Psoas muscle (tissue), 8 donors: ENCODE measurements around the gene CRACR2A. TPM values are rescaled to one million over a fixed set of nuclear protein-coding genes. Genes with fewer than 3 reads are reported as not detected.
A peak's percentile ranks its signal among the peaks of the same experiment; 100 is the strongest.

ENCODE experiments used
- ATAC-seq, 4 donors: fragments of 200-7000 bp; cut with Tn5 transposase; one replicate each; pipeline ENCODE4 v1.9.1; 2020; ENCODE audit warnings: moderate library complexity in 3 of 4, mild to moderate bottlenecking in 2 of 4
- DNase-seq, 2 donors: peaks; one replicate each; pipeline ENCODE4 v3.0.0-alpha.2; 2020
- H3K27ac ChIP-seq: fragments of 200-600 bp; one replicate; pipeline ENCODE4 v1.8.0; 2022
- H3K27me3 ChIP-seq, 3 donors: fragments of 200-600 bp in 1 of 3; one replicate each; pipeline versions ENCODE4 v1.6.1 to v1.8.0; 2013 to 2022; ENCODE audit warnings: low read length in 2 of 3, mild to moderate bottlenecking in 2 of 3, moderate library complexity in 1 of 3; ENCODE audit not compliant: insufficient read depth in 3 of 3
- H3K36me3 ChIP-seq, 2 donors: fragments of 200-600 bp in 1 of 2; one replicate each; pipeline versions ENCODE4 v1.6.1 to v1.8.0; 2013 to 2022; ENCODE audit warnings: low read depth in 1 of 2, mild to moderate bottlenecking in 1 of 2, moderate library complexity in 1 of 2; ENCODE audit not compliant: insufficient read depth in 1 of 2
- H3K4me1 ChIP-seq: fragments of 200-600 bp; one replicate; pipeline ENCODE4 v1.8.0; 2022
- H3K4me3 ChIP-seq: fragments of 200-600 bp; one replicate; pipeline ENCODE4 v1.8.0; 2022; ENCODE audit warnings: mild to moderate bottlenecking
- H3K9me3 ChIP-seq: fragments of 200-600 bp; one replicate; pipeline ENCODE4 v1.8.0; 2022
- CTCF ChIP-seq: fragments of 200-600 bp; IDR thresholded peaks from one replicate; pipeline ENCODE4 v1.8.0; 2022; ENCODE audit warnings: antibody characterized with exemption
- WGBS, 3 donors: extraction: QIAGEN DNeasy Blood & Tissue Kit; methylation state at CpG; one replicate each; pipeline versions ENCODE4 v1.1.6 to v1.1.7; 2013; 5-methylcytosine and 5-hydroxymethylcytosine counted together
- intact Hi-C, 2 donors: fragments of 100-400 bp; cut with DNase I; formaldehyde crosslinking; loops; one replicate each; pipeline versions ENCODE4 v1.11.0 to v1.14.2; 2022
- polyA plus RNA-seq, 3 donors: library from polyadenylated mRNA; stranded (reverse); fragments of 200-250 nt; gene quantifications; one replicate each; pipeline ENCODE4 v1.2.3, GENCODE V29; 2013
- total RNA-seq, 4 donors: library from RNA; stranded (reverse); fragmentation: NEBNext Ultra II Directional in 2 of 4; extraction: Animal tissue kit (Norgen Biotek cat#: 25700) in 2 of 4; gene quantifications; one replicate each; pipeline versions ENCODE4 v1.2.1 to v1.2.4, GENCODE V29; 2021 to 2023
- donor health status: healthy with polysubstance abuse.
- donor health status: DM: no; HTN: no; CAD: no; lungs with moderate emphysema.
- donor health status: Bipolar disorder and iron deficiency.
- donor health status: healthy.
- donor health status: DM: yes; HTN: yes; CAD: no.
- donor health status: DM: no; HTN: no; CAD: no.
- donor health status: DM: no; HTN: no; CAD: no.
- donor health status: DM: yes; HTN: yes; CAD: no.

Gene CRACR2A
- total and polyA plus RNA-seq, 7 donors = 0.24 to 1.7 (median 0.87) TPM

DNA sequence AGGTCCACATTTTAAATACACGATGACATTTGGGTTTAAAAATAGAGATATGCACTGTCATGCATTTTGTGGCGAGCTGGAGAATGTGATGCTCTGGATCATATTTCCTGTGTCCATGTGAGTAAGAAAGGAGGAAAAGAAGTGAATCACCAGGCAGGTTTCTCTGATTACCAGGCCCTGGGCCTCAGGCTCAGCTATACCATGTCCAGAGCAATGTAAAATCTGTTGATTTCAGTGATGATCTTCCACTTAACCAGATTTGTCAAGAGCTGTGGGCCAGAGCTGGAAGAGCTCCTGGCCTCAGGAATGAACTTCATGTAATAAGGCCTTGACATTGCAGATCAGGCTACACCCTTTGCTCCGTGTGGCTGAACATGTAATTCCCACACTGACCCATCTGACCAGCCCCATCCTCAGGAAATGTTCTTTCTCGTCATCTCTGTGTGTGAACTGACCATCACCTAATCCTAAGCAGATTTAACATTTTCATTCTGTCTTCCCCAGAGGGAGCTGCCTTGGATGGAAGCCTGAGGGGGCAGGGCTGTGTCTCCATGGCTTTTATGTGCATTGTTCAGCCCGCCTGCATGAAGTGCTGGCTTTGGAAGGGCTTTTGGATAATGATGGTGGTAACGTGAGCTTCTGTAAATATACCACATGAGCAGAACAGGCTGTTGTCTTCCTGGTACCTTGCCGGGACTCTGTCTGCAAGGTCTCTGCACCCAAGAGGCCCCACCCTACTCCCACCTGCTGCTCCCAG, 54.5 kb downstream of the CRACR2A start:
- WGBS, 3 donors = 24 to 34% (median 31%) methylated on average over 7 of the region's 7 CpGs
- peak; percentile 94 to 98 (median 96) for ATAC-seq
- H3K27ac ChIP-seq = peak overlapping the region; percentile 91

GRCh38 chr12:3697311-3697870, 55.5 kb downstream of the CRACR2A start:
- H3K4me1 ChIP-seq = peaks cover 28% of the 10 kb centered on the region
- no peaks in the 10 kb centered on the region for H3K36me3 ChIP-seq
- DNase-seq = no peak
- H3K27me3 ChIP-seq = no peaks in the 10 kb centered on the region
- 83 to 91% (median 86%) methylated on average over 5 of the region's 5 CpGs for WGBS, 3 donors
- no peak for TF ChIP-seq CTCF
- peak overlapping the region; percentile 91 for H3K27ac ChIP-seq
- intact Hi-C loops = no loop called here
- H3K9me3 ChIP-seq = no peaks in the 10 kb centered on the region
- peak; percentile 72 to 79 (median 75) for ATAC-seq
- H3K4me3 ChIP-seq = no peak overlapping the region

More for the DNA sequence above, 54.5 kb downstream of the CRACR2A start:
- no peak for TF ChIP-seq CTCF
- Histone ChIP-seq H3K36me3 (no peaks in the 10 kb centered on the region), H3K4me3 (no peak overlapping the region), H3K27me3 (no peaks in the 10 kb centered on the region), H3K9me3 (peaks cover 2% of the 10 kb centered on the region), H3K4me1 (peaks cover 28% of the 10 kb centered on the region)
- intact Hi-C loops = no loop called here
- DNase-seq = no peak

- H3K9me3 ChIP-seq = no peaks in the 10 kb centered on the region
- H3K27ac ChIP-seq = no peak overlapping the region
- intact Hi-C loops = no loop called here
- peaks cover 26% of the 10 kb centered on the region for H3K4me1 ChIP-seq
- no peaks in the 10 kb centered on the region for H3K27me3 ChIP-seq
- no peak overlapping the region for H3K4me3 ChIP-seq
- no peaks in the 10 kb centered on the region for H3K36me3 ChIP-seq
- DNase-seq (no peak), ATAC-seq (no peak)
- WGBS, 3 donors = 84 to 94% (median 92%) methylated on average over 4 of the region's 4 CpGs
- TF ChIP-seq CTCF = no peak
These were observed 58.2 kb downstream of the CRACR2A start for GRCh38 chr12:3694673-3695072.

DNA sequence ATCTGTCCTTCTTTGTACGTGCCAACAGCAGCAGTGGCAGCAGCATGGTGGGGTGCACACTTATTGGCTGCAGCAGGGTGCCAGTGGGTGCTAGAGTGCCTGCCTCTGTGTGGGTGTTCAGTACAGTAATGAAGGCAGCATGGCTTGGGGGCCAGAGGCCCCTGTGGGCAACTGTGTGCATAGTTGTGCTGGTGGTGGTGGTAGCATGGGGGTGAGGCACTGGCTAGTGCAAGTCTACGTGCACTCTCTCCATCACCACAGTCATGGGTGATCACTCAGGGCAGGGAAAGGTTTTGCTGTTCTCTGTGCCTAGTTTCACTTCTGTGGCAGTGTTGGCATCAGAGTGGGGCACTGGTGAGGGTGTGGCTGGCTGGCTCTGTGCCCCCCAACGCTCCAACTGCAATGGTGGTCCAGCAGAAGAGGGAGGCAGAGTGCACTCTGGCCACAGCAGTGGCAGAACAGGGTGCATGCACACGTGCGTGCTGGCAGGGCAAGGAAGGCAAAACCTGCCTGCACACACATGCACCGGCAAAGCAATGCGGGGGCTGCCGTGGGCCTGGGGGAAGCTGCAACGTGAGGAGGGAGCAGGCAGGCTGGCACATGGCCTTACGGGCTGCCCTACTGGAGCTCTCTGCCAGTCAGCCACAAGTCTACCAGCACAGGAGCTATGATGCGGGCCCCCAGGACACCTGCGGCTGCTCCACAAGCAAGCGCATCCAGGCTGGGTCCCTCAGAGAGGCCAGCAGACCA, 60.1 kb downstream of the CRACR2A start:
- Histone ChIP-seq H3K9me3 (peaks cover 6% of the 10 kb centered on the region), H3K27me3 (no peaks in the 10 kb centered on the region), H3K36me3 (no peaks in the 10 kb centered on the region), H3K4me1 (peaks cover 7% of the 10 kb centered on the region), H3K27ac (no peak overlapping the region), H3K4me3 (no peak overlapping the region)
- no peak for TF ChIP-seq CTCF
- ATAC-seq (no peak), DNase-seq (no peak)
- WGBS, 3 donors = 89 to 91% (median 90%) methylated on average over 12 to 13 of the region's 13 CpGs
- intact Hi-C loops = no loop called here
